Large intestine (tissue), 3 donors: Measurements from ENCODE around the gene WEE2. TPM values are rescaled to one million over a fixed set of nuclear protein-coding genes. Genes with fewer than 3 reads are reported as not detected.

Experiments
- DNase-seq, 2 donors: peaks; one replicate each; pipeline versions ENCODE4 v3.0.0 to v3.0.0-alpha.2; 2013
- H3K27ac ChIP-seq: one replicate; pipeline ENCODE4 v1.5.1; 2013; ENCODE audit warnings: low read length
- H3K27me3 ChIP-seq: 2 replicates; pipeline ENCODE4 v1.6.1; 2013; ENCODE audit warnings: low read length; ENCODE audit not compliant: control insufficient read depth, insufficient read depth
- H3K36me3 ChIP-seq: 2 replicates; pipeline ENCODE4 v1.6.1; 2013; ENCODE audit warnings: low read length; ENCODE audit not compliant: control insufficient read depth, insufficient read depth
- H3K4me1 ChIP-seq: one replicate; pipeline ENCODE4 v1.6.1; 2013; ENCODE audit warnings: low read length; ENCODE audit not compliant: control insufficient read depth, insufficient read depth
- H3K4me3 ChIP-seq: one replicate; pipeline ENCODE4 v1.5.1; 2013; ENCODE audit warnings: low read length
- H3K9me3 ChIP-seq: one replicate; pipeline ENCODE4 v1.6.1; 2013; ENCODE audit warnings: mild to moderate bottlenecking, low read depth, low read length, moderate library complexity; ENCODE audit not compliant: control insufficient read depth
- WGBS: methylation state at CpG from one replicate; pipeline ENCODE4 v1.1.5; 2013; ENCODE audit warnings: low lambda C conversion rate; ENCODE audit not compliant: insufficient coverage; 5-methylcytosine and 5-hydroxymethylcytosine counted together
- polyA plus RNA-seq: library from polyadenylated mRNA; unstranded; fragments of 120-200 nt; gene quantifications from one replicate; pipeline ENCODE4 v1.2.1, GENCODE V29; 2013

WEE2 gene
- polyA plus RNA-seq, 1 donor: 5.1 TPM

GRCh38 chr7:141701489-141702046 lies 6.6 kb upstream of the WEE2 start:
- WGBS: no CpG with 5 or more reads among the region's 59 CpGs
- DNase-seq: peak in 1 of 2 donors; percentile 63
- H3K4me1 ChIP-seq: peaks cover 28% of the 10 kb centered on the region
- H3K36me3 ChIP-seq: no peaks in the 10 kb centered on the region
- H3K27me3 ChIP-seq: no peaks in the 10 kb centered on the region
- peak overlapping the region; percentile 44 for H3K27ac ChIP-seq
- H3K9me3 ChIP-seq: no peaks in the 10 kb centered on the region
- peak overlapping the region; percentile 45 for H3K4me3 ChIP-seq

GRCh38 chr7:141702047-141702567 lies 6.0 kb upstream of the WEE2 start, which contains the start of gene DENND11:
DENND11 (minus strand) TSS chr7:141702166; CDS start chr7:141702153, 13 bp downstream.
- no peaks in the 10 kb centered on the region for H3K27me3 ChIP-seq
- no CpG with 5 or more reads among the region's 62 CpGs for WGBS

GRCh38 chr7:141702892-141703291 lies 5.3 kb upstream of the WEE2 start:
- Histone ChIP-seq H3K27ac (peak overlapping the region; percentile 59), H3K27me3 (no peaks in the 10 kb centered on the region), H3K36me3 (no peaks in the 10 kb centered on the region), H3K4me1 (peaks cover 35% of the 10 kb centered on the region), H3K4me3 (peak overlapping the region; percentile 48), H3K9me3 (no peaks in the 10 kb centered on the region)
- DNase-seq: no peak
- WGBS: no CpG with 5 or more reads among the region's 4 CpGs

More at GRCh38 chr7:141702047-141702567, 6.0 kb upstream of the WEE2 start, which contains the start of gene DENND11:
- Histone ChIP-seq H3K27ac (peak within 1 kb of the TSS; percentile 59), H3K4me3 (peak within 1 kb of the TSS; percentile 48), H3K9me3 (no peaks in the 10 kb centered on the region), H3K36me3 (no peaks in the 10 kb centered on the region), H3K4me1 (peaks cover 33% of the 10 kb centered on the region)
- peak in 1 of 2 donors; percentile 76 for DNase-seq

- Histone ChIP-seq H3K27me3 (no peaks in the 10 kb centered on the region), H3K27ac (no peak overlapping the region), H3K9me3 (no peaks in the 10 kb centered on the region), H3K36me3 (no peaks in the 10 kb centered on the region), H3K4me3 (no peak overlapping the region), H3K4me1 (peaks cover 35% of the 10 kb centered on the region)
- DNase-seq: no peak
- WGBS: no CpG with 5 or more reads among the region's 3 CpGs
These were observed 4.0 kb upstream of the WEE2 start for GRCh38 chr7:141704112-141704511.

GRCh38 chr7:141704741-141705140 lies 3.4 kb upstream of the WEE2 start:
- Histone ChIP-seq H3K9me3 (no peaks in the 10 kb centered on the region), H3K4me3 (no peak overlapping the region), H3K36me3 (no peaks in the 10 kb centered on the region), H3K27me3 (no peaks in the 10 kb centered on the region), H3K4me1 (peaks cover 35% of the 10 kb centered on the region), H3K27ac (no peak overlapping the region)
- DNase-seq: no peak
- no CpG with 5 or more reads among the region's 5 CpGs for WGBS

GRCh38 chr7:141706239-141707064 lies 1.7 kb upstream of the WEE2 start:
- no peak overlapping the region for H3K4me3 ChIP-seq
- no peaks in the 10 kb centered on the region for H3K27me3 ChIP-seq
- WGBS: no CpG with 5 or more reads among the region's 1 CpG
- H3K4me1 ChIP-seq: peaks cover 37% of the 10 kb centered on the region
- H3K27ac ChIP-seq: peak overlapping the region; percentile 37
- H3K36me3 ChIP-seq: no peaks in the 10 kb centered on the region
- H3K9me3 ChIP-seq: no peaks in the 10 kb centered on the region
- peak in 1 of 2 donors; percentile 72 for DNase-seq

- H3K4me3 ChIP-seq: no peak overlapping the region
- no peak for DNase-seq
- no CpG with 5 or more reads among the region's 2 CpGs for WGBS
- no peaks in the 10 kb centered on the region for H3K27me3 ChIP-seq
- no peaks in the 10 kb centered on the region for H3K9me3 ChIP-seq
- peaks cover 53% of the 10 kb centered on the region for H3K4me1 ChIP-seq
- no peak overlapping the region for H3K27ac ChIP-seq
- H3K36me3 ChIP-seq: no peaks in the 10 kb centered on the region
These were observed 1.2 kb downstream of the WEE2 start for GRCh38 chr7:141709318-141709717.

GRCh38 chr7:141709749-141710148 lies 1.6 kb downstream of the WEE2 start:
- Histone ChIP-seq H3K36me3 (no peaks in the 10 kb centered on the region), H3K27me3 (no peaks in the 10 kb centered on the region), H3K27ac (no peak overlapping the region), H3K4me1 (peaks cover 53% of the 10 kb centered on the region), H3K9me3 (no peaks in the 10 kb centered on the region), H3K4me3 (no peak overlapping the region)
- DNase-seq: no peak
- no CpG with 5 or more reads among the region's 4 CpGs for WGBS

GRCh38 chr7:141710301-141710700 lies 2.1 kb downstream of the WEE2 start:
- H3K9me3 ChIP-seq: no peaks in the 10 kb centered on the region
- no peak overlapping the region for H3K27ac ChIP-seq
- no peak overlapping the region for H3K4me3 ChIP-seq
- H3K4me1 ChIP-seq: peaks cover 48% of the 10 kb centered on the region
- 60% methylated on average over 1 of the region's 1 CpG for WGBS
- H3K36me3 ChIP-seq: no peaks in the 10 kb centered on the region
- no peak for DNase-seq
- no peaks in the 10 kb centered on the region for H3K27me3 ChIP-seq

- Histone ChIP-seq H3K4me3 (no peak overlapping the region), H3K4me1 (peaks cover 40% of the 10 kb centered on the region), H3K27me3 (no peaks in the 10 kb centered on the region), H3K27ac (peak overlapping the region; percentile 76), H3K9me3 (no peaks in the 10 kb centered on the region), H3K36me3 (no peaks in the 10 kb centered on the region)
- peak; percentile 70 to 88 for DNase-seq
- WGBS: 10% methylated on average over 1 of the region's 5 CpGs
These were observed 4.6 kb downstream of the WEE2 start for GRCh38 chr7:141712603-141713255.
